Left cardiac atrium (tissue), 4 donors: ENCODE data around the gene MAX. TPM values are rescaled to one million over a fixed set of nuclear protein-coding genes. Genes with fewer than 3 reads are reported as not detected.
A peak's percentile ranks its signal among the peaks of the same experiment; 100 is the strongest.
"Not testable (repeated sequence)": the region's sequence is repeated elsewhere in the genome, so short reads cannot be mapped to it uniquely, and the experiment has no call there.

Experiments
- ATAC-seq, 2 donors: fragments of 200-7000 bp; cut with Tn5 transposase; one replicate each; pipeline ENCODE4 v1.9.1; 2020; ENCODE audit warnings: mild to moderate bottlenecking in 2 of 2, moderate library complexity in 2 of 2
- DNase-seq: peaks from one replicate; pipeline ENCODE4 v3.0.0-alpha.2; 2020
- intact Hi-C, 2 donors: fragments of 100-400 bp; cut with DNase I; formaldehyde crosslinking; loops; one replicate each; pipeline versions ENCODE4 v1.14.1 to v1.15.1; 2022 to 2023
- total RNA-seq, 2 donors: library from RNA; stranded (reverse); fragmentation: NEBNext Ultra II Directional; extraction: Animal tissue kit (Norgen Biotek cat#: 25700); gene quantifications; one replicate each; pipeline ENCODE4 v1.2.1, GENCODE V29; 2021
- donor health status: DM: no; HTN: yes; CAD: no.
- donor health status: DM: no; HTN: yes; CAD: no; lungs with severe emphysema.
- donor health status: DM: yes; HTN: yes; CAD: no.
- donor health status: Dilated cardiomyopathy.

MAX gene
- total RNA-seq, 2 donors from 2014 or later: 71.1 to 81.1 TPM

- DNase-seq: no peak
- intact Hi-C loops: no loop called here
- ATAC-seq: peak; percentile 55 to 60
Measured at GRCh38 chr14:65044596-65044959, 57.7 kb downstream of the MAX start.

- ATAC-seq (no peak), DNase-seq (no peak)
- intact Hi-C loops: no loop called here
Measured at GRCh38 chr14:65043893-65044595, 58.3 kb downstream of the MAX start.

- DNase-seq (no peak), ATAC-seq (no peak)
- intact Hi-C loops: no loop called here
Measured at GRCh38 chr14:65042731-65043372, 59.5 kb downstream of the MAX start.

- DNase-seq (no peak), ATAC-seq (no peak)
- intact Hi-C loops: no loop called here
Measured at GRCh38 chr14:65042296-65042695, 60.0 kb downstream of the MAX start.

GRCh38 chr14:65041434-65041915 lies 60.8 kb downstream of the MAX start:
- intact Hi-C loops: no loop called here
- DNase-seq (no peak), ATAC-seq (no peak)

- ATAC-seq: no peak
Measured at GRCh38 chr14:65040666-65041433, 61.5 kb downstream of the MAX start.

GRCh38 chr14:65038966-65039365 lies 63.4 kb downstream of the MAX start:
- no peak for DNase-seq
- intact Hi-C loops: no loop called here

More at GRCh38 chr14:65040666-65041433, 61.5 kb downstream of the MAX start:
- DNase-seq: no peak
- intact Hi-C loops: no loop called here

GRCh38 chr14:65035049-65035448 lies 67.3 kb downstream of the MAX start:
- intact Hi-C loops: no loop called here
- DNase-seq (peak; percentile 74), ATAC-seq (peak; percentile 73 to 81)

More at GRCh38 chr14:65038966-65039365, 63.4 kb downstream of the MAX start:
- no peak for ATAC-seq

GRCh38 chr14:65034021-65034420 lies 68.3 kb downstream of the MAX start:
- no peak for DNase-seq
- intact Hi-C loops: no loop called here
- no peak for ATAC-seq

GRCh38 chr14:65033181-65033580 lies 69.1 kb downstream of the MAX start:
- no peak for ATAC-seq
- DNase-seq: no peak
- intact Hi-C loops: no loop called here

- intact Hi-C loops: no loop called here
Measured at GRCh38 chr14:65032319-65032718, 70.0 kb downstream of the MAX start.

GRCh38 chr14:65031321-65031720 lies 71.0 kb downstream of the MAX start:
- intact Hi-C loops, ATAC-seq, DNase-seq: not testable (repeated sequence)

More at GRCh38 chr14:65032319-65032718, 70.0 kb downstream of the MAX start:
- ATAC-seq: peak; percentile 82 to 83
- peak; percentile 62 for DNase-seq

GRCh38 chr14:65028937-65029336 lies 73.4 kb downstream of the MAX start:
- intact Hi-C loops: no loop called here
- ATAC-seq: no peak

GRCh38 chr14:65027127-65027799 lies 75.1 kb downstream of the MAX start:
- ATAC-seq (no peak), DNase-seq (no peak)
- intact Hi-C loops: no loop called here

More at GRCh38 chr14:65028937-65029336, 73.4 kb downstream of the MAX start:
- DNase-seq: no peak

GRCh38 chr14:65026526-65026925 lies 75.8 kb downstream of the MAX start:
- intact Hi-C loops: no loop called here
- no peak for ATAC-seq
- DNase-seq: no peak

GRCh38 chr14:65025818-65026217 lies 76.5 kb downstream of the MAX start:
- no peak for DNase-seq
- ATAC-seq: no peak
- intact Hi-C loops: no loop called here
